WI38 (cell line): ENCODE data around the gene LIPF.
"Not testable (repeated sequence)": the region's sequence is repeated elsewhere in the genome, so short reads cannot be mapped to it uniquely, and the experiment has no call there.

Experiments
- H3K4me3 ChIP-seq: 2 replicates; pipeline ENCODE4 v1.5.1; 2011; ENCODE audit warnings: low read depth, mild to moderate bottlenecking, control low read depth, low read length
- CTCF ChIP-seq: IDR thresholded peaks from 2 replicates; pipeline ENCODE4 v1.5.1; 2012; ENCODE audit warnings: low read depth, mild to moderate bottlenecking, control low read depth, low read length

LIPF gene

GRCh38 chr10:88702848-88703597 is 38.8 kb downstream of the LIPF start:
- TF ChIP-seq CTCF = no peak
- no peak overlapping the region for H3K4me3 ChIP-seq

- no peak within 1 kb of the TSS for H3K4me3 ChIP-seq
Observed at GRCh38 chr10:88705958-88706357, 41.7 kb downstream of the LIPF start, which contains the start of gene LIPK. Gene LIPK, plus strand, starts transcription at chr10:88706249. Its CDS starts 18,295 bp downstream, at chr10:88724544.

GRCh38 chr10:88707429-88708155 is 43.4 kb downstream of the LIPF start:
- H3K4me3 ChIP-seq = no peak overlapping the region
- no peak for TF ChIP-seq CTCF

More at GRCh38 chr10:88705958-88706357, 41.7 kb downstream of the LIPF start, which contains the start of gene LIPK:
- TF ChIP-seq CTCF = no peak

GRCh38 chr10:88709361-88709760 is 45.1 kb downstream of the LIPF start:
- not testable (repeated sequence) for H3K4me3 ChIP-seq

GRCh38 chr10:88715517-88715916 is 51.3 kb downstream of the LIPF start:
- TF ChIP-seq CTCF = no peak
- no peak overlapping the region for H3K4me3 ChIP-seq

- no peak for TF ChIP-seq CTCF
- no peak overlapping the region for H3K4me3 ChIP-seq
Observed at GRCh38 chr10:88721392-88721791, 57.1 kb downstream of the LIPF start.

GRCh38 chr10:88725798-88726197 is 61.6 kb downstream of the LIPF start:
- TF ChIP-seq CTCF = no peak
- H3K4me3 ChIP-seq = no peak overlapping the region
